IPS-11a (cell line): ENCODE data around the gene ZC4H2.
"Not testable (repeated sequence)": the region's sequence is repeated elsewhere in the genome, so short reads cannot be mapped to it uniquely, and the experiment has no call there.

Experiments used
- H3K4me3 ChIP-seq: one replicate; pipeline ENCODE4 v1.5.1; 2013; ENCODE audit warnings: low read depth, low read length, control low read depth

Gene ZC4H2, protein sequence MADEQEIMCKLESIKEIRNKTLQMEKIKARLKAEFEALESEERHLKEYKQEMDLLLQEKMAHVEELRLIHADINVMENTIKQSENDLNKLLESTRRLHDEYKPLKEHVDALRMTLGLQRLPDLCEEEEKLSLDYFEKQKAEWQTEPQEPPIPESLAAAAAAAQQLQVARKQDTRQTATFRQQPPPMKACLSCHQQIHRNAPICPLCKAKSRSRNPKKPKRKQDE

DNA sequence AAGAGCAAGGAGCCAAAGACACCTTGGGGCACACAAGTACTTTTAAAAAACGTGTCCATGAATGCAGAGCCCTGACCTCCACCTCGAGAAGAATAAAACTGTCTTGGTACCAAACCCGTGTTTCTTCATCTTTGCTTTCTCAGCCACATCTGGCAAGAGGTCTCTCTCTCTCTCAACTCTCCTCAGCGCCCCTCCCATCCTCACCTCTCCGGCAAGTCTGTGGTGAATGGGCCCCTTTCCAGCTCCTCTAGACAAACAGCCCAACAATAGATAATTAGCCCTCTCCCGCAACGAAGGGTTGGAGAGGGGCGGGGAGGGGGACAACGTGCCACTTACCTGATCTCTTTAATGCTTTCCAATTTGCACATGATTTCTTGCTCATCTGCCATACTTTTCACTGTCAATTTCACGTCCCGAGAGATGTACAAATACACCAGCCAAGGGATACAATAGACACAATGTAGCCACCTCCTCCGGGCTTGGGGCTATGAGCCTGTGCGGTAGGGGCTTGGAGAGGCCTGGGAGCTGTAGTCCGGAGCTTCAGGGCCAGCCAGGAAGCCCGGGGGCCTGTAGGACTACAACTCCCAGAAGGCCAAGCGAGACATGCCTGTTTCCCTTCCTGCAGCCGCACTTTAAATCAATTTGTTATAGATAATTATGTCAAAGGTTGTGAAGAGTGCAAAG is at the start of gene ZC4H2:
Gene ZC4H2, minus strand, starts transcription at position 462 of the 684 bp plus-strand sequence. Its CDS starts 73 bp downstream, at position 389.
- peak within 1 kb of the TSS; percentile 69 for H3K4me3 ChIP-seq

DNA sequence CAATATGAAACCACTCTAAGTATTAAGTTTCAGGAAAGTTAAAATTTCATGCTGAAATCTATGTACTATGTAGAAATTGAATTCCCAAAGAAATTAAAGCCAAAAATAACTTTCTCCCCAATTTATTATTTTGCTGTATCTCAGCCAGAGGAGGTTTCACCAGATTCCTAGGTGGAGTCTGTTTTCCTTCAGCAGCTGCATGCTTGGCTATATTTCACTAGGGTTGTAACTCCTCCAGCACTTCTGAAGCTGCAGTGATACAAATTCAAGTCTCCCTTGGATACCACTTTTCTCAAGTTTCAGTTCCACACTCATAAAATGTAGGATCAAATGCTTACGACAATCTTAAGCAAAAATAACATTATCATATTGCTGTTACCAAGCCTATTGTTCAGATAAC is 41.2 kb upstream of the ZC4H2 start:
- no peak overlapping the region for H3K4me3 ChIP-seq

DNA sequence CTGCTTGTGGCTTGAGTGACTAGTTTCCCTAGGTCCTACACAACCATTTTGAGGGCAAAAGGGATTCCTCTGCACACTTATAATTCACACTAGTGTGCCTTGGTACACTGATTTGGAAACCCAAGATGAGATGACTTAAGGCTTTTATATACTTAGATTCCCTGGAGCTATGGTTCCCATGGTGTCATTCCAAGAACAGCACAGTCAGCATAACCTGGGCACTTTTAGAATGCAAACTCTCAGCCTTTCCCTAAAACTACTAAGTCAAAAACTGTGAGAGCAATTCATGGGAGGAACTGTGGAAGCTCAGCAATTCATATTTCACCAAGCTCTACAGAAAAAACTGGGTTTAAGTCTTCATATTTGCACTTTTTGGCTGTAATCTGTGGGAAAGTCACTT is 38.0 kb upstream of the ZC4H2 start:
- H3K4me3 ChIP-seq, result no peak overlapping the region

DNA sequence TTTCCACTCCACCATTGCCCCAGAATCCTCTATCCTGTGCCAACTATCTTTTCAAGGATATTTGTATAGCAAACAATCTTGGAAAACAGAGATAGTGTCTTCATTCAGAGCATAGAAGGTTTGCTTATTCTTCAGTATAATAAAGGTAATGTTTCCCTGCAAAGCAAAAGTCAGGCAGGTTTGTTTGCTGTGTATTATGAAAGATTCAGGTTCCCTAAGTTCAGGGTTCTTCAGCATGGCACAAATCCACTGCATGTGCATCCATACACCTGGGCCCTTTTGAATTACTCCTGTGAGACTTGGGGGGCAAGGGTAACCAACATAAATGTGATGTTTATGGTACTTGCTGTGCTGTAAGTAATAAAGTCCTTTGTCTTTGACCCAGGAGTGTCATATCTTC is 33.2 kb upstream of the ZC4H2 start:
- no peak overlapping the region for H3K4me3 ChIP-seq

DNA sequence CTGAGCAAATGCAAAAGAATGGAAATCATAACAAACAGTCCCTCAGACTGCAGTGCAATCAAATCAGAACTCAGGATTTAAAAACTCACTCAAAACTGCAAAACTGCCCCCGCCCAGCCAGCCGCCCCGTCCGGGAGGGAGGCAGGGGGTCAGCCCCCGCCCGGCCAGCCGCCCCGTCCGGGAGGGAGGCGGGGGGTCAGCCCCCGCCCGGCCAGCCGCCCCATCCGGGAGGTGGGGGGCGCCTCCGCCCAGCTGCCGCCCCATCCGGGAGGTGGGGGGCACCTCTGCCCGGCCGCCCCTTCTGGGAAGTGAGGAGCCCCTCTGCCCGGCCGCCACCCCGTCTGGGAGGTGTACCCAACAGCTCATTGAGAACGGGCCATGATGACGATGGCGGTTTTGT is 26.0 kb upstream of the ZC4H2 start:
- H3K4me3 ChIP-seq, result not testable (repeated sequence)

DNA sequence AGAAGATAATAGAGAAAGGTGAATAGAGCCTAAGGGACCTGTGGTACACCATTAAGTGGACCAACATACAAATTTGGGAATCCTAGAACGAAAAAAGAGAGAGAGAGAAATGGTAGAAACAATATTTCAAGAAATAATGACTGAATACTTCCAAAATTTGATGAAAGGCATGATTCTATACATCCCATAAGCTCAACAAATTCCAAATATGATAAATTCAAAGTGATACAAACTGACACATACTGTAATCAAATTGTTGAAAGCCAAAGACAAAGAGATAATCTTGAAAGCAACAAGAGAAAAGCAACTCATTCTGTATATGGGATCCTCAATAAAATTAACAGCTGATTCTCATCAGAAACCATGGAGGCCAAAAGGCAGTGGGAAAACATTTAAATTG is 20.6 kb upstream of the ZC4H2 start:
- H3K4me3 ChIP-seq, result no peak overlapping the region

DNA sequence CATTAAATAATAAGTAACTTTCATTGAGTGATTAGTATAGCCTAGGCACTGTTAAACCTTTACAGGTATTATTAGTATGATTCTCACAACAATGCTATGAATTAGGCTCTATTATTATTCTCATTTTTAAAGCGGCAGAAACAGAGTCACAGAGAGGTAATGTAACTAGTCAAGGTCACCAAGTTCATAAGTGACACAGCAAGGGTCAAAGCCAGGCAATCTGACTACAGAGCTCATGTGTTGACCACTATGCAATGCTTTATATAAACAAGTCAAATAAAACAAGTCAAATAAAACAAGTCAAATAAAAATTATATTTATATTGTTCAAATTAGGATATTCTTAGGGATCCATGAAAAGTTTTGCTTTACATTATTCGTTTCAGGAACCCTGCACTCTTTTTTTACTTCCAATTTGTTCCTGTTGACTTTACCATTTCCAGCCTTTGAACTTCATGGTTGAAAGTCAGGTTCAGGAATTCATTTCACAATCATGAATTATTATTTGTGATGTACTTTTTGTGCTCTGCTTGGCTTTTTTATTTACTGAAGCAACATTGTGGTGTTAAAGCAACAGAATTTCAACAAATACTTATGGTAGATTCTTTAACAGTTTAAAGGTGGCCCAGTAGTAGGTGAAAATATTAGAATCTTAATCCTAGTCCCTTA is 18.0 kb upstream of the ZC4H2 start:
- no peak overlapping the region for H3K4me3 ChIP-seq

DNA sequence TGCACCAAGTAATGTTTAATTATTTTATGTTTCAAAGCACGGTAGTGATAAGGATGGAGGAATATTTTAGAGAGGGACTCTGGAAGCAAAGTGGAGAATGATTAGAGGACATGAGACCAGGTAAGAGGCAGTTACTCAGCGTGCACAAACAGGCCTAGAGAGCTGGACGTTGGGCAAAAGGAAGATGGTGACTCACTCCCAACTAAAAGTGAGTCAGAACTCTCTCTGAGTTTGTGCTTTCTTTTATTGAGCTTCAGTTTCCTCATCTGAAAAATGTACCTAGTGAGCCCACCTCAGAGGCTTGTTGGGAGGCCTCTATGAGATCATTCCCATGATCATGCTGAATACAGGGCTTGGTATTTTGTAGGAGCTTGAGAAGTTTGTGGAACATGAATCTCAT is 1.6 kb upstream of the ZC4H2 start:
- H3K4me3 ChIP-seq, result no peak overlapping the region

DNA sequence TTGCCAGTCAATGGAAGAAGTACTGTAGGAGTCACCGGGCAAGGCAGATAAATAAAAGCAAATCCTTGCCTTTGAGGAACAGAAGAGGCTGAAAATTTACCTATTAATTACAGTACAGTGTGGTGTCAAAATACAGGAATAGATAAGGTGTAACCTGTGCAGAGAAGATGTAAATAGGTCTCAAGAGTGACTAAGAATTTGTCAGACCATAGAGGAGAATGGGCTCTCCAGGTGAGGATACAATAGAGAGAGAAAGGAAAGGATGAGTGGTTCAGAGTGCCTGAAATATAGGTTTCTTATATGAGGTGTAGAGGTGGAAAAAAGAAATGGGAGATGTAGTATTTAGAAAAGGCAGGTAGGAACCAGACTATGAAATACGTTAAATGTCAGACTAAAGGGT is 801 bp upstream of the ZC4H2 start:
- H3K4me3 ChIP-seq, result peak overlapping the region; percentile 69

DNA sequence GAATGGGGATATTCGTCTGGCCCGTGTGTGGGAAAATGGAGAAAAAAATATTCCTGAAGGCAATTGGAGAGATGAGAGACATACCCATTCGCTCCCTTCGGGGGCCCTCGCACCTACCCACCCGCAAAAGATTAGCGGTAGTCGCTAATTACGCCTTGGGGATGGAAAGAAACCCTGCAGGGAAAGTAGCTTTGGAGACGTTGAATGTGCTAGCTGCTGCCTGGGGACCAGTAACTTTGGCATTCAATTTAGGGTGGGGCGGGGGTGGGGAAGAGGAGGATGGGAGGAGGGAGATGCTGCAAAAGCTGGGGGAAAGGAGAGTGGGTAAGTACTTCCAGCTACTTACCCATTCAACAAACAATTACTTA is 407 bp upstream of the ZC4H2 start:
- peak overlapping the region; percentile 69 for H3K4me3 ChIP-seq

DNA sequence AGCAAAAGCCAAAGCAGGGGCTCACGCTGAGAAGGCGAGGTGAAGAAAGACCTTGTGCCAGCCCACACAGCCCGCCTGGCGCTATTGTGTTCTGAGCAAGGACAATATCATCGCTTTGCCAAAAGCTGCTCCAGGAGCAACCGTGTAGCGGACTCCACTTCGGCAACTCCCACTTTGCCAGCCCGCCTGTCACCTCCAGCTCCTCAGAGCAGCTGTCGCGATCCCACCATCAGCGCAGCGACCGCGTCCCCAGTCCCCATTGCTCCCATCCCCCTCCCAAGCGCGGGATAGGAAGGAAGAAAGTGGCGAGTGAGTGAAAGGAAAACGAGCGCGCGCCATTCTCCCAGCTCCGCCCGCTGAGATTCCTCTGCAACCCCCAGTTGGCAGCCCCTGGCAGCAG is 759 bp downstream of the ZC4H2 start:
- H3K4me3 ChIP-seq, result peak overlapping the region; percentile 69

DNA sequence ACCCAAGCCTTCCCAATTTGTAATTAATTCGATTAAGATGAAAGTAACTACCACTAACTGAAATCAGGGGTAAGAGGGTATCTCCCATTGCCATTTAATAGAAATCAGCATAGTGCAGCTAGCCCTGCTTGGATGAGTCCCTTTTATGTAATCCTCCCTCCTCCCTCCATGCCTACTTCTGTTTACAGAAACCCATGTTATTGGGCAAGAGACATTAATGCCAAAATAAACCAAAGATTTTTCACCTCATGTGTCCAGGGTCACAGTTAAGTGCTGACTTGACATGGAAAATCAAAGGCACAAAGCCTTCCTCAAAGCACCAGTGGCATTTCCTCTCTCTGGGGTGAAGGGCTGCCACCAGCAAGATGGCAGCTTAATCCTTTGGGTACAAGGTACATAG is 50.8 kb downstream of the ZC4H2 start:
- no peak overlapping the region for H3K4me3 ChIP-seq

DNA sequence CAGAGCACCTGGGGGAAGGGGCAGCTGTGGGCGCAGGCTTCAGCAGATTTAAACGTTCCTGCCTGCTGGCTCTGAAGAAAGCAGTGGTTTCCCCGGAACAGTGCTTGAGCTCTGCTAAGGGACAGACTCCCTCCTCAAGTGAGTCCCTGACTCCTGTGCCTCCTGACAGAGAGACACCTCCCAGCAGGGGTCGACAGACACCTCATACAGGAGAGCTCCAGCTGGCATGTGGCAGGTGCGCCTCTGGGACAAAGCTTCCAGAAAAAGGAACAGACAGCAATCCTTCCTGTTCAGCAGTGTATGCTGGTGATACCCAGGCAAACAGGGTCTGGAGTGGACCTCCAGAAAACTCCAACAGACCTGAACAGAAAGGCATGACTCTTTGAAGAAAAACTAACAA is 68.1 kb downstream of the ZC4H2 start:
- no peak overlapping the region for H3K4me3 ChIP-seq

DNA sequence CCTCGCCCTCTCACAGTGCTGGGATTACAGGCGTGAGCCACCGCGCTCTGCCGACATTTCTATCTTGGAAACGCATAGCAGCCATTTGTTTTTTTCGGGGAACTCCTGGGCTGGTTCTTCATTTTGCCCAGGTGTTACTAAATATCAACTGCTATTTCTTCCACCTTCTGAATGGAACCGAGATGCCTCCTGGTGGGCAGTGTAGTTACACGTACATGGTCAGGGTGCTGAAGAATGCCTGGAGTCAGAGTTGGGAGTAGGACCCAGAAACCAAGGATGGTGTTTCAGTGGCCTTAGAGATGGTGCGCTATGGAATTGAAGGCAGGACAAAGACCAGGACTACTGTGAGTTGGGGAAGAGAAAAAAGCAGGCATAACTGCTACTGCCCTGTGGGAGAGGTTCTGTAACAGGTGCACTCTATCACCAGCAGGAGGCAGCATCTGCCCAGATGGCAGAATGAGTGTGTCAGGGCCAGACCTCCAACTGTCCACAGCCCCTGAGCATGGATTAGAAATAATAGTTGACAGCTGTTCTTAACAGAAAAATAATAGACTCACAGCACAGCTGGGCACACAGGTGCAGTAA is 81.7 kb downstream of the ZC4H2 start:
- H3K4me3 ChIP-seq, result no peak overlapping the region

DNA sequence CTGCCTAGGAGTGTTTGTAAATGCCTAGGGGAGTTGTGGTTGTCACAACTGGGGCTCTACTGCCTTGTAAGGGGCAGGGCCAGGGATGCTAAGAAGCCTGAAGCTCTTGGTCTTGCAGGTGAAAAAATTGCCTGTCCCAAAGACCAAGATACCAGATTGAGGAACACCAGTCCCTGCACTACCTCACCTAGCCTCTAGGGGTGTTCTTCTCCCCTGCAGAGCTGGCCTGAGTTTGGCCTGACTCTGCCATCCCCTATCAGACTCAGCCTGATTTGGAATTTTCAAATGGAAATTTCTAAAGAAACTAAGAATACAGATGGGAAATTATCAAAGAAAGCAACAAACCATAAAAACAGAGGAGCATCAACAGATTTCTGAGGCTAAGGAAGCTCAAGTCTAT is 90.4 kb downstream of the ZC4H2 start:
- no peak overlapping the region for H3K4me3 ChIP-seq

DNA sequence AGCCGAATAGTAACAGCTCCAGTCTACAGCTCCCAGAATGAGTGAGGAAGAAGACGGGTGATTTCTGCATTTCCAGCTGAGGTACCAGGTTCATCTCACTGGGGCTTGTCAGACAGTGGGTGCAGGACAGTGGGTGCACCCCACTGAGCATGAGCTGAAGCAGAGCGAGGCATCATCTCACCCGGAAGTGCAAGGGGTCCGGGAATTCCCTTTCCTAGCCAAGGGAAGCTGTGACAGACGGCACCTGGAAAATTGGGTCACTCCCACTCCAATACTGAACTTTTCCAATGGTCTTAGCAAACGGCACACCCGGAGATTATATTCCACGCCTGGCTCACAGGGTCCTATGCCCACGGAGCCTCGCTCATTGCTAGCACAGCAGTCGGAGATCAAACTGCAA is 97.5 kb downstream of the ZC4H2 start:
- H3K4me3 ChIP-seq, result not testable (repeated sequence)

DNA sequence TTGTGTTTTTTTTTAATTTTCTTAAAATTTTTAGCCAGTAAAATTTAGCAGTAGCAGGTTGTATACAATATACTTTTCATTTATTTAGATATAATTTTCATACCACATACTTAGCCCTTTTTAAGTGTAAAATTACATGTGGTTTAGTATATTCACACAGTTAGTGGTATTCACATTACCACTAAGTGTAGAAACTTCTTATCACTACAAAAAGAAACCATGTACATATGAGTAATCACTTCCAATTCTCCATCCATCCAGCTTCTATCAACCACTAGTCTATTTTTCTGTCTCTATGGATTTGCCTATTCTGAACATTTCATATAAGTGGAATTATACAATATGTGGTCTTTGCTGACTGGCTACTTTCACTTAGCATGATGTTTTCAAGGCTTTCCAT is 109.0 kb downstream of the ZC4H2 start:
- no peak overlapping the region for H3K4me3 ChIP-seq
